SK-N-MC (cell line): ENCODE data around the gene EXPH5.

Source experiments
- DNase-seq: peaks from one replicate; pipeline ENCODE4 v3.0.0-alpha.2; 2011; ENCODE audit warnings: low read depth, low spot score
- H3K27ac ChIP-seq: fragments of 200-600 bp; sonication (generic); 2 replicates; pipeline ENCODE4 v1.5.1; 2016; ENCODE audit warnings: mixed run types
- H3K36me3 ChIP-seq: fragments of 200-600 bp; sonication (generic); 2 replicates; pipeline ENCODE4 v1.6.1; 2017; ENCODE audit warnings: antibody characterized with exemption, low read length, mixed read lengths; ENCODE audit not compliant: insufficient read depth
- H3K4me3 ChIP-seq: fragments of 200-600 bp; sonication (generic); 2 replicates; pipeline ENCODE4 v1.5.1; 2016
- H3K9ac ChIP-seq: fragments of 200-600 bp; sonication (generic); 2 replicates; pipeline ENCODE4 v1.8.0; 2017; ENCODE audit warnings: mixed run types, mixed read lengths; ENCODE audit not compliant: insufficient read length
- H3K9me3 ChIP-seq: fragments of 200-600 bp; sonication (generic); 2 replicates; pipeline ENCODE4 v1.6.1; 2017; ENCODE audit warnings: low read depth, mild to moderate bottlenecking, antibody characterized with exemption, low read length, moderate library complexity, mixed read lengths
- EZH2 ChIP-seq: fragments of 200-600 bp; sonication (generic); IDR thresholded peaks from one replicate; pipeline ENCODE4 v1.6.1; 2017; ENCODE audit warnings: antibody characterized with exemption
- FOXP2 ChIP-seq: optimal IDR thresholded peaks from 2 replicates; pipeline ENCODE3; 2011; ENCODE audit warnings: mild to moderate bottlenecking, moderate library complexity; ENCODE audit not compliant: insufficient read depth; ENCODE audit errors: extremely low read length, control extremely low read depth
- POLR2AphosphoS5 ChIP-seq: IDR thresholded peaks from 2 replicates; pipeline ENCODE4 v1.6.1; 2012; ENCODE audit warnings: mild to moderate bottlenecking, low read depth, low read length, borderline replicate concordance

Gene EXPH5

GRCh38 chr11:108538502-108538901, 55.1 kb downstream of the EXPH5 start:
- Histone ChIP-seq H3K36me3 (no peaks in the 10 kb centered on the region), H3K9ac (no peak overlapping the region), H3K4me3 (no peak overlapping the region), H3K27ac (no peak overlapping the region), H3K9me3 (no peaks in the 10 kb centered on the region)
- DNase-seq: no peak
- TF ChIP-seq FOXP2: no peak

GRCh38 chr11:108538022-108538424, 55.5 kb downstream of the EXPH5 start:
- H3K9ac ChIP-seq: no peak overlapping the region
- no peaks in the 10 kb centered on the region for H3K36me3 ChIP-seq
- no peak for DNase-seq
- H3K9me3 ChIP-seq: no peaks in the 10 kb centered on the region
- TF ChIP-seq POLR2AphosphoS5: no peak
- TF ChIP-seq FOXP2: no peak
- TF ChIP-seq EZH2: no peak
- no peak overlapping the region for H3K4me3 ChIP-seq
- no peak overlapping the region for H3K27ac ChIP-seq

GRCh38 chr11:108536783-108537182, 56.8 kb downstream of the EXPH5 start:
- Histone ChIP-seq H3K36me3 (no peaks in the 10 kb centered on the region), H3K9me3 (no peaks in the 10 kb centered on the region), H3K4me3 (no peak overlapping the region), H3K27ac (no peak overlapping the region), H3K9ac (no peak overlapping the region)
- no peak for DNase-seq
- TF ChIP-seq FOXP2: no peak
- TF ChIP-seq POLR2AphosphoS5: no peak
- no peak for TF ChIP-seq EZH2

- Histone ChIP-seq H3K4me3 (no peak overlapping the region), H3K9ac (no peak overlapping the region), H3K36me3 (no peaks in the 10 kb centered on the region), H3K27ac (no peak overlapping the region), H3K9me3 (no peaks in the 10 kb centered on the region)
- TF ChIP-seq POLR2AphosphoS5 (no peak), FOXP2 (no peak), EZH2 (no peak)
- no peak for DNase-seq
These were observed 58.1 kb downstream of the EXPH5 start for GRCh38 chr11:108535384-108535955.

GRCh38 chr11:108534274-108534882, 59.2 kb downstream of the EXPH5 start:
- H3K36me3 ChIP-seq: no peaks in the 10 kb centered on the region
- no peaks in the 10 kb centered on the region for H3K9me3 ChIP-seq
- no peak overlapping the region for H3K9ac ChIP-seq
- no peak overlapping the region for H3K4me3 ChIP-seq
- TF ChIP-seq EZH2 (no peak), POLR2AphosphoS5 (no peak), FOXP2 (no peak)
- no peak overlapping the region for H3K27ac ChIP-seq
- no peak for DNase-seq

GRCh38 chr11:108530426-108530825, 63.1 kb downstream of the EXPH5 start:
- no peak for DNase-seq
- Histone ChIP-seq H3K9me3 (no peaks in the 10 kb centered on the region), H3K27ac (no peak overlapping the region), H3K4me3 (no peak overlapping the region), H3K9ac (no peak overlapping the region), H3K36me3 (no peaks in the 10 kb centered on the region)
- TF ChIP-seq POLR2AphosphoS5 (no peak), FOXP2 (no peak), EZH2 (no peak)

GRCh38 chr11:108527382-108527781, 66.2 kb downstream of the EXPH5 start:
- Histone ChIP-seq H3K9me3 (no peaks in the 10 kb centered on the region), H3K9ac (no peak overlapping the region), H3K4me3 (no peak overlapping the region), H3K36me3 (no peaks in the 10 kb centered on the region), H3K27ac (no peak overlapping the region)
- TF ChIP-seq FOXP2 (no peak), EZH2 (no peak), POLR2AphosphoS5 (no peak)
- no peak for DNase-seq

DNA sequence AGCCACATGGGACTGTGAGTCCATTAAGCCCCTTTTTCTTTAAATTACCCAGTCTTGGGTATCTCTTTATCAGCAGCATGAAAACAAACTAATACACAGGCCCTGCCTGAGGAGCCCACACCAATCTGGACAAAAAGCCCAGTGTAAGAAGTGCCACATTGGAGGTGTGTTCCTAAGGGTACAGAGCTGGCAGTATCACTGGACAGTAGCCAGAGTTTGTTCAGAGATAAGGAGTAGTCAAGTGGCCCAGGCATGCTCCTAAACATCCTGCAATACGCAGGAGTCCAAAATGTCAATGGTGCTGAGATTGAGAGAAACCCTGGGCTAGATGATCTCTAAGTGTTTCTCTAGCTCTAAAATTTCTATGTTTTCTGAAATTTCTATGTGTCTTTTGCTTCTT, 68.4 kb downstream of the EXPH5 start:
- Histone ChIP-seq H3K9ac (no peak overlapping the region), H3K4me3 (no peak overlapping the region), H3K27ac (no peak overlapping the region), H3K9me3 (no peaks in the 10 kb centered on the region), H3K36me3 (no peaks in the 10 kb centered on the region)
- no peak for TF ChIP-seq FOXP2
- TF ChIP-seq EZH2: no peak
- TF ChIP-seq POLR2AphosphoS5: no peak
- no peak for DNase-seq

- H3K4me3 ChIP-seq: no peak overlapping the region
- H3K9me3 ChIP-seq: no peaks in the 10 kb centered on the region
- no peak for TF ChIP-seq EZH2
- TF ChIP-seq POLR2AphosphoS5: no peak
- no peak for TF ChIP-seq FOXP2
- H3K9ac ChIP-seq: no peak overlapping the region
- H3K27ac ChIP-seq: no peak overlapping the region
- DNase-seq: no peak
- no peaks in the 10 kb centered on the region for H3K36me3 ChIP-seq
These were observed 69.1 kb downstream of the EXPH5 start for GRCh38 chr11:108524422-108524821.
